Uterus (tissue), 4 donors: ENCODE measurements around the gene EIPR1. TPM values are rescaled to one million over a fixed set of nuclear protein-coding genes. Genes with fewer than 3 reads are reported as not detected.

Source experiments
- DNase-seq, 2 donors: peaks; one replicate each; pipeline ENCODE4 v3.0.0-alpha.2; 2019 to 2020
- H3K27ac ChIP-seq, 2 donors: fragments of 200-600 bp; sonication (generic); 1 replicate in 1 of 2; 2 replicates in 1 of 2; pipeline ENCODE4 v1.5.1; 2016 to 2018
- H3K27me3 ChIP-seq, 2 donors: fragments of 200-600 bp; sonication (generic); one replicate each; pipeline ENCODE4 v1.5.1; 2018 to 2019; ENCODE audit warnings: control low read depth in 1 of 2
- H3K36me3 ChIP-seq, 2 donors: fragments of 200-600 bp; sonication (generic); one replicate each; pipeline ENCODE4 v1.5.1; 2019; ENCODE audit warnings: control low read depth in 1 of 2
- H3K4me1 ChIP-seq, 2 donors: fragments of 200-600 bp; sonication (generic); one replicate each; pipeline ENCODE4 v1.5.1; 2018 to 2019; ENCODE audit warnings: control low read depth in 1 of 2
- H3K4me3 ChIP-seq, 2 donors: fragments of 200-600 bp; sonication (generic); 1 replicate in 1 of 2; 2 replicates in 1 of 2; pipeline ENCODE4 v1.5.1; 2018 to 2019; ENCODE audit warnings: mild to moderate bottlenecking in 1 of 2
- H3K9me3 ChIP-seq, 2 donors: fragments of 200-600 bp; sonication (generic); one replicate each; pipeline ENCODE4 v1.5.1; 2019; ENCODE audit warnings: control low read depth in 1 of 2
- CTCF ChIP-seq, 4 experiments: fragments of 200-600 bp in 2 of 4; fragments of 450-650 bp in 2 of 4; sonication (generic) in 2 of 4; IDR thresholded peaks; one replicate each; pipeline ENCODE4 v1.5.1; 2016 to 2019; ENCODE audit warnings: antibody characterized with exemption in 4 of 4, mild to moderate bottlenecking in 2 of 4, moderate library complexity in 1 of 4
- POLR2A ChIP-seq, 2 donors: fragments of 450-650 bp; IDR thresholded peaks; one replicate each; pipeline ENCODE4 v1.6.1; 2016; ENCODE audit warnings: antibody characterized with exemption in 2 of 2, mild to moderate bottlenecking in 1 of 2, moderate library complexity in 1 of 2
- intact Hi-C: fragments of 100-400 bp; cut with DNase I; formaldehyde crosslinking; loops from one replicate; pipeline ENCODE4 v1.15.1; 2023; ENCODE audit warnings: low total_unique reads
- total RNA-seq, 4 donors: library from RNA; depleted of rRNA in 3 of 4; stranded (reverse); fragments of >200 nt in 3 of 4; gene quantifications; one replicate each; pipeline versions ENCODE4 v1.1.0 to v1.2.4, GENCODE V29; 2014 to 2023
- donor health status: DM: yes; HTN: yes; CAD: no.

The EIPR1 gene
- total RNA-seq, 4 donors from 2014 or later: 0.59 to 28.9 (median 20.4) TPM

DNA sequence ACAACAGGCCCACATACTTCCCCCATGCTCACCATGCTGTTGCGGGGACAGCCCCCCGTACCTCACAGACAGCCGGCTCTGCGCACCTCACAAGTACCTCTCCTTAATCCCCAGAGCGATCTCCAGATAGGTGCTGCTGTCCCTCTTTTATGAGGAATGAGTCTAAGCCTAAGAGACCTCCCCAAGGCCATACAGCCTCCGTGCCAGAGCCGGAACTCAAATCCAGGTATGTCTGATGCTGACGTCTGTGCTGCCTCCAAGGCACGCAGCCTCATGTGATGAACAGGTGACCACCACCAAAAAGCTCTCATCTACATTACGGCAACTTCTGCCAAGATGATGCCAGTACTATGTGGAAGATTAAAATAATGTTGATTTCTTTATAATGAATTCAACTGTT is 85.2 kb downstream of the EIPR1 start:
- TF ChIP-seq CTCF (IDR thresholded peaks at IDR 0.05): no peak
- no peak for TF ChIP-seq POLR2A (IDR thresholded peaks at IDR 0.05)
- Histone ChIP-seq H3K27ac (no peak overlapping the region), H3K9me3 (no peaks in the 10 kb centered on the region), H3K36me3 (no peaks in the 10 kb centered on the region), H3K4me1 (no peaks in the 10 kb centered on the region), H3K27me3 (no peaks in the 10 kb centered on the region), H3K4me3 (no peak overlapping the region)
- intact Hi-C loops: no loop called here
- DNase-seq: no peak

DNA sequence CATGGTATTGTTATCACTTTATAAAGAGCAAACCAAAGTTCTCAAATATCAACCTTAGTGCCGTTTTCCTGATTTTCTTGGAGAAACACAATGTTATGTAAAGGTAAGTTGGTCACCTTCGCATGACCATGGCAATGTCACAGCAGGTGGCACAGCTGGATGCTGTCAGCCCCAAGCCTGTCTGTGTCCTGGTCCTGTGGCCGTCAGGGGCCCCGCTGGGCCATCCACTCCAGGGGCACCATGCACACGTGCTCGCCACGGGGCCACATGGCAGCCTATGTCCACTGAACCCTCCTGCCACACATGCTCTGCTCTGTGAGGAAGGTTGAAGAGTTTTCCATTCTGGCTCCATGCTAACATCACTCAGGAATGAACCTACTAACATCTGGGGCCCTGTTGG is 85.9 kb downstream of the EIPR1 start:
- H3K9me3 ChIP-seq: no peaks in the 10 kb centered on the region
- no peak overlapping the region for H3K27ac ChIP-seq
- H3K27me3 ChIP-seq: no peaks in the 10 kb centered on the region
- no peaks in the 10 kb centered on the region for H3K36me3 ChIP-seq
- no peak for DNase-seq
- intact Hi-C loops: no loop called here
- H3K4me3 ChIP-seq: no peak overlapping the region
- no peaks in the 10 kb centered on the region for H3K4me1 ChIP-seq
- TF ChIP-seq POLR2A (IDR thresholded peaks at IDR 0.05): no peak
- TF ChIP-seq CTCF (IDR thresholded peaks at IDR 0.05): no peak

- Histone ChIP-seq H3K9me3 (no peaks in the 10 kb centered on the region), H3K27me3 (no peaks in the 10 kb centered on the region), H3K4me3 (no peak overlapping the region), H3K27ac (no peak overlapping the region), H3K4me1 (no peaks in the 10 kb centered on the region), H3K36me3 (no peaks in the 10 kb centered on the region)
- intact Hi-C loops: no loop called here
- TF ChIP-seq POLR2A (IDR thresholded peaks at IDR 0.05) (no peak), CTCF (IDR thresholded peaks at IDR 0.05) (no peak)
- no peak for DNase-seq
These were observed 86.5 kb downstream of the EIPR1 start for GRCh38 chr2:3291113-3291512.

DNA sequence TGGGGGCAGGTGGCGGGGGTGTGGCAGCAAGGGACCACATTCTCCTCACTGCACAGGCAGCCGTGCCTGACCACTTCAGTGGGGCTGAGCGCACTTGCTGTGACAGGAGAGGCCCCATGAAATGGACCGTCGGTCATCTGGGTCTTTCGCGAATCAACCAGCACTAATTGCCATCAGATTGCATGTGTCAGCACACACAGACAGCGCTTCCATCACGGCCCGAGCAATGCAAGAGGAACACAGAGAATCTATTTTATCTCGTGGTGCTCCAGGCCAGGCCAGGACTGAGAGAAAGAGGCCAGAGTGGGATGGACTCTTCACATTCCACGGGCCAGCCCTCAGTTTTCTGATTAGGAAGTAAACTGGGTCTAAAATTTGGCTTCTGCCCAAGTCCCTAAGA is 87.0 kb downstream of the EIPR1 start:
- no peaks in the 10 kb centered on the region for H3K36me3 ChIP-seq
- no peak overlapping the region for H3K27ac ChIP-seq
- TF ChIP-seq POLR2A (IDR thresholded peaks at IDR 0.05) (no peak), CTCF (IDR thresholded peaks at IDR 0.05) (no peak)
- H3K9me3 ChIP-seq: no peaks in the 10 kb centered on the region
- DNase-seq: no peak
- H3K4me1 ChIP-seq: no peaks in the 10 kb centered on the region
- intact Hi-C loops: no loop called here
- H3K27me3 ChIP-seq: no peaks in the 10 kb centered on the region
- no peak overlapping the region for H3K4me3 ChIP-seq

DNA sequence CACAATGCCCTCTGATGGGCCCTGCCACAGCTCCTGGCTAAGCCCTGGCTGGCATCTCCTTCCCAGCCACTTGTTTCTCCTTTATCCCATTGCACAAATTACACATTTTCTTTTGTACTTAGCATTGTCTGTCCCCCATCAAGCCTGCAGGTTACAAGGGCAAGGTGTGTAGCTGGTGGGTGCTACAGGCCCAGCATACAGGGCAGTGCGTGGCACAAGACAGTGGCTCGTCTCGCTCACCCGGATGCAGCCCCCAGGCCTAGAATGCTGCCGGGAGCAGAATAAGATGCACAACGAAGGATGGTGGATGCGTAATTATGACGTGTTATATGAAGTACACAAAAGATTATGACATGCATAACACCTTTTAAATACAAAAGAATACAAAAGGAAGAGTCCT is 87.6 kb downstream of the EIPR1 start:
- Histone ChIP-seq H3K4me3 (no peak overlapping the region), H3K4me1 (no peaks in the 10 kb centered on the region), H3K27me3 (no peaks in the 10 kb centered on the region), H3K36me3 (no peaks in the 10 kb centered on the region), H3K27ac (no peak overlapping the region), H3K9me3 (no peaks in the 10 kb centered on the region)
- TF ChIP-seq POLR2A (IDR thresholded peaks at IDR 0.05): no peak
- DNase-seq: no peak
- intact Hi-C loops: no loop called here

DNA sequence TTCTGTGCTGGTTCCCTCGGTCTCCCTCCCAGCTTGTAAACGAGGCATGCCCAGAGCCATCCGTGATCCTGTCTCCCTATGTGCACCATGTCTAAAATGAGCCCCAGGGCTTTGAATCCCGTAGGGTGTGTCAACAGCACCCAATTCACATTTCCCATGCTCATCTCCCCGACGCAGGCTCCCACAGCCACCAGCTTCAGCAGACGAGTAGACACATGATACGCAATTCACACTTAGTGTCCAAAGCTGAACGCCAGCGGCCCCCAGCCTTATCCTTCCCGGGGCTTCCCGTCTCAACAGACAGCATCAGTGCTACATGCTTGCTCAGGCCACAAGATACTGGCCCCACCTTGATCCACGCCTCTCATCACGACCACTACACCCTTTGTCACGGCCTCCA is 88.1 kb downstream of the EIPR1 start:
- no peaks in the 10 kb centered on the region for H3K36me3 ChIP-seq
- intact Hi-C loops: no loop called here
- H3K9me3 ChIP-seq: no peaks in the 10 kb centered on the region
- TF ChIP-seq POLR2A (IDR thresholded peaks at IDR 0.05): no peak
- TF ChIP-seq CTCF (IDR thresholded peaks at IDR 0.05): no peak
- DNase-seq: no peak
- H3K27me3 ChIP-seq: no peaks in the 10 kb centered on the region
- no peak overlapping the region for H3K27ac ChIP-seq
- H3K4me1 ChIP-seq: no peaks in the 10 kb centered on the region
- no peak overlapping the region for H3K4me3 ChIP-seq
